Transverse colon (tissue), 4 donors: Measurements from ENCODE around the gene PPM1A. TPM values are rescaled to one million over a fixed set of nuclear protein-coding genes. Genes with fewer than 3 reads are reported as not detected.

ENCODE experiments used
- DNase-seq: peaks from one replicate; pipeline ENCODE4 v3.0.0-alpha.2; 2019
- H3K27ac ChIP-seq, 4 donors: fragments of 200-600 bp; sonication (generic); 2 replicates each; pipeline ENCODE4 v1.5.1; 2016 to 2018; ENCODE audit warnings: inconsistent platforms in 4 of 4
- H3K27me3 ChIP-seq: fragments of 200-600 bp; sonication (generic); 2 replicates; pipeline ENCODE4 v1.5.1; 2017; ENCODE audit warnings: inconsistent platforms
- H3K36me3 ChIP-seq, 4 donors: fragments of 200-600 bp; sonication (generic); 2 replicates each; pipeline ENCODE4 v1.5.1; 2017 to 2019; ENCODE audit warnings: inconsistent platforms in 4 of 4
- H3K4me1 ChIP-seq, 4 donors: fragments of 200-600 bp; sonication (generic); 2 replicates each; pipeline ENCODE4 v1.5.1; 2017 to 2020; ENCODE audit warnings: inconsistent platforms in 4 of 4
- H3K4me3 ChIP-seq, 4 donors: fragments of 200-600 bp; sonication (generic); 1 replicate in 1 of 4; 2 replicates in 3 of 4; pipeline versions ENCODE4 v1.5.1 to v1.6.1; 2017 to 2019; ENCODE audit warnings: inconsistent platforms in 4 of 4
- H3K9me3 ChIP-seq, 2 donors: fragments of 200-600 bp; sonication (generic); 2 replicates each; pipeline ENCODE4 v1.5.1; 2017 to 2019; ENCODE audit warnings: inconsistent platforms in 2 of 2
- CTCF ChIP-seq, 5 experiments: fragments of 200-600 bp in 3 of 5; fragments of 450-650 bp in 2 of 5; sonication (generic) in 3 of 5; IDR thresholded peaks; 1 replicate in 2 of 5; 2 replicates in 3 of 5; pipeline ENCODE4 v1.5.1; 2016 to 2017; ENCODE audit warnings: antibody characterized with exemption in 5 of 5, inconsistent platforms in 3 of 5, mild to moderate bottlenecking in 2 of 5, moderate library complexity in 1 of 5
- EP300 ChIP-seq: sonication (generic); formaldehyde crosslinking; IDR thresholded peaks from one replicate; pipeline ENCODE4 v1.6.1; 2017; ENCODE audit warnings: antibody characterized with exemption, low read depth
- POLR2A ChIP-seq: fragments of 450-650 bp; IDR thresholded peaks from one replicate; pipeline ENCODE4 v1.6.1; 2016; ENCODE audit warnings: antibody characterized with exemption, mild to moderate bottlenecking, moderate library complexity
- POLR2AphosphoS5 ChIP-seq, 3 donors: sonication (generic); formaldehyde crosslinking; IDR thresholded peaks; one replicate each; pipeline ENCODE4 v1.6.1; 2016; ENCODE audit warnings: antibody characterized with exemption in 3 of 3
- WGBS, 2 donors: methylation state at CpG; one replicate each; pipeline ENCODE4 v1.1.5; 2018; ENCODE audit warnings: low coverage in 1 of 2; 5-methylcytosine and 5-hydroxymethylcytosine counted together
- in situ Hi-C, 4 donors: fragments of 200-750 bp; cut with MboI; loops; one replicate each; pipeline versions ENCODE4 v1.15.0 to v1.15.1; 2017; ENCODE audit warnings: low sequenced_read_pairs in 3 of 4, low pct_ligation_motif_present in 1 of 4, low pct_unique_long_range_greater_than_20kb in 1 of 4
- intact Hi-C: fragments of 100-400 bp; cut with DNase I; formaldehyde crosslinking; loops from one replicate; pipeline ENCODE4 v1.15.1; 2023; ENCODE audit warnings: low total_unique reads
- total RNA-seq, 4 donors: library from RNA; depleted of rRNA; stranded (reverse); fragments of >200 nt; gene quantifications; one replicate each; pipeline ENCODE4 v1.1.0, GENCODE V29; 2016

Gene PPM1A
- total RNA-seq, 4 donors from 2014 or later: 64.0 to 146 (median 93.2) TPM

GRCh38 chr14:60266021-60266937 is 17.3 kb downstream of the PPM1A start:
- H3K36me3 ChIP-seq: peaks cover 0 to 4% (median 0%) of the 10 kb centered on the region in 4 donors
- H3K4me1 ChIP-seq: peaks cover 0 to 9% (median 5%) of the 10 kb centered on the region in 4 donors
- no peak overlapping the region for H3K27ac ChIP-seq
- TF ChIP-seq CTCF (IDR thresholded peaks at IDR 0.05): peak; percentile 27 to 41 (median 31)
- TF ChIP-seq POLR2A: no peak
- intact Hi-C loops (no loop called here), in situ Hi-C loops (no loop called here)
- H3K27me3 ChIP-seq: no peaks in the 10 kb centered on the region
- H3K4me3 ChIP-seq: no peak overlapping the region
- WGBS, 2 donors: 61 to 80% methylated on average over 1 of the region's 1 CpG
- DNase-seq: no peak
- peaks cover 0 to 4% of the 10 kb centered on the region in 2 donors for H3K9me3 ChIP-seq

- peaks cover 5 to 33% (median 12%) of the 10 kb centered on the region in 4 donors for H3K4me1 ChIP-seq
- WGBS, 2 donors: 91 to 100% methylated on average over 2 of the region's 2 CpGs
- DNase-seq: no peak
- H3K4me3 ChIP-seq: no peak overlapping the region
- H3K9me3 ChIP-seq: no peaks in the 10 kb centered on the region
- no peaks in the 10 kb centered on the region for H3K27me3 ChIP-seq
- peaks cover 0 to 4% (median 0%) of the 10 kb centered on the region in 4 donors for H3K36me3 ChIP-seq
- no peak overlapping the region for H3K27ac ChIP-seq
- no peak for TF ChIP-seq CTCF (IDR thresholded peaks at IDR 0.05)
- no peak for TF ChIP-seq POLR2A
- intact Hi-C loops (no loop called here), in situ Hi-C loops (no loop called here)
Observed at GRCh38 chr14:60272177-60272576, 23.2 kb downstream of the PPM1A start.

GRCh38 chr14:60273956-60274355 is 24.9 kb downstream of the PPM1A start:
- TF ChIP-seq EP300 (no peak), POLR2A (no peak), POLR2AphosphoS5 (IDR thresholded peaks at IDR 0.05) (no peak), CTCF (IDR thresholded peaks at IDR 0.05) (no peak)
- no peak overlapping the region for H3K4me3 ChIP-seq
- intact Hi-C loops: no loop called here
- H3K4me1 ChIP-seq: peaks cover 5 to 35% (median 12%) of the 10 kb centered on the region in 4 donors
- whole genome bisulfite sequencing, 2 donors: 91% methylated on average over 2 of the region's 2 CpGs; no CpG with 5 or more reads in 1 of the 2 donors
- peaks cover 0 to 4% (median 0%) of the 10 kb centered on the region in 4 donors for H3K36me3 ChIP-seq
- H3K27ac ChIP-seq: no peak overlapping the region
- H3K9me3 ChIP-seq: no peaks in the 10 kb centered on the region
- in situ Hi-C loops: no loop called here
- no peaks in the 10 kb centered on the region for H3K27me3 ChIP-seq
- DNase-seq: no peak

- intact Hi-C loops (no loop called here), in situ Hi-C loops (no loop called here)
- H3K4me1 ChIP-seq: peaks cover 5 to 35% (median 14%) of the 10 kb centered on the region in 4 donors
- no peak overlapping the region for H3K4me3 ChIP-seq
- no peaks in the 10 kb centered on the region for H3K27me3 ChIP-seq
- TF ChIP-seq POLR2AphosphoS5 (IDR thresholded peaks at IDR 0.05) (no peak), CTCF (IDR thresholded peaks at IDR 0.05) (no peak), POLR2A (no peak), EP300 (no peak)
- no peaks in the 10 kb centered on the region for H3K36me3 ChIP-seq
- no peak for DNase-seq
- H3K9me3 ChIP-seq: no peaks in the 10 kb centered on the region
- H3K27ac ChIP-seq: no peak overlapping the region
Observed at GRCh38 chr14:60274448-60274847, 25.4 kb downstream of the PPM1A start.
